H1 (cell line): Measurements from ENCODE around the gene CD200R1L. TPM values are rescaled to one million over a fixed set of nuclear protein-coding genes. Genes with fewer than 3 reads are reported as not detected.

Experiments
- CTCF ChIA-PET: fragments of 300-600 bp; sonication (Branson Sonifier 250); formaldehyde crosslinking; loops from one replicate; lab custom pipeline; 2021; ENCODE audit not compliant: partially characterized antibody; lab: Charles Lee
- POLR2A ChIA-PET: fragments of 300-600 bp; sonication (Branson Sonifier 250); formaldehyde crosslinking; loops from one replicate; lab custom pipeline; 2021; ENCODE audit warnings: inconsistent platforms; ENCODE audit not compliant: partially characterized antibody; lab: Charles Lee
- DNase-seq, 2 experiments: peaks; one replicate each; pipeline versions ENCODE4 v3.0.0 to v3.0.0-alpha.2; 2010 to 2022; ENCODE audit warnings: low spot score in 2 of 2, low read depth in 1 of 2, mixed read lengths in 1 of 2
- FAIRE-seq: peaks from 2 replicates; lab custom pipeline; 2011; peaks lifted over from hg19 to GRCh38; lab: Jason Lieb, UNC
- H2AFZ ChIP-seq: 2 replicates; pipeline ENCODE4 v1.8.1; 2012; ENCODE audit warnings: low read length, inconsistent platforms
- H2AK5ac ChIP-seq: 2 replicates; pipeline ENCODE4 v1.6.1; 2013; ENCODE audit warnings: low read depth, low read length
- H2BK120ac ChIP-seq: replicated peaks from 2 replicates; pipeline ENCODE3; 2013; ENCODE audit warnings: low read depth, low read length, inconsistent platforms
- H2BK12ac ChIP-seq: 2 replicates; pipeline ENCODE4 v1.6.1; 2013; ENCODE audit warnings: low read depth, low read length
- H2BK15ac ChIP-seq: 2 replicates; pipeline ENCODE4 v1.6.1; 2013; ENCODE audit warnings: low read length
- H2BK20ac ChIP-seq: 2 replicates; pipeline ENCODE4 v1.6.1; 2013; ENCODE audit warnings: low read length
- H2BK5ac ChIP-seq: 2 replicates; pipeline ENCODE4 v1.6.1; 2013; ENCODE audit warnings: low read depth, low read length
- H3K14ac ChIP-seq: 2 replicates; pipeline ENCODE4 v1.6.1; 2013; ENCODE audit warnings: inconsistent platforms; ENCODE audit not compliant: insufficient read length
- H3K18ac ChIP-seq: 2 replicates; pipeline ENCODE4 v1.6.1; 2013; ENCODE audit warnings: low read length; ENCODE audit errors: extremely low read depth
- H3K23ac ChIP-seq: 2 replicates; pipeline ENCODE4 v1.6.1; 2013; ENCODE audit warnings: inconsistent platforms; ENCODE audit not compliant: insufficient read length
- H3K23me2 ChIP-seq: 2 replicates; pipeline ENCODE4 v1.6.1; 2013; ENCODE audit warnings: low read depth, low read length
- H3K27ac ChIP-seq: 2 replicates; pipeline ENCODE4 v1.6.1; 2011; ENCODE audit warnings: low read depth, low read length, inconsistent platforms
- H3K27me3 ChIP-seq, 4 experiments: replicated peaks in 1 of 4; 1 replicate in 1 of 4; 2 replicates in 3 of 4; pipeline versions ENCODE4 v1.6.1 to v1.8.1; 2011 to 2013; ENCODE audit warnings: low read length in 3 of 4, mild to moderate bottlenecking in 3 of 4, inconsistent platforms in 2 of 4, mixed read lengths in 2 of 4, moderate library complexity in 1 of 4; ENCODE audit not compliant: control insufficient read depth in 3 of 4, insufficient read depth in 3 of 4; ENCODE audit errors: extremely low read depth in 1 of 4
- H3K36me3 ChIP-seq, 4 experiments: 2 replicates each; pipeline versions ENCODE4 v1.6.1 to v1.8.1; 2011 to 2013; ENCODE audit warnings: mild to moderate bottlenecking in 4 of 4, low read length in 3 of 4, moderate library complexity in 2 of 4, control low read depth in 1 of 4, inconsistent platforms in 1 of 4; ENCODE audit not compliant: insufficient read depth in 4 of 4, control insufficient read depth in 2 of 4
- H3K4ac ChIP-seq: replicated peaks from 2 replicates; pipeline ENCODE3; 2013; ENCODE audit warnings: low read length, low read depth, mixed read lengths, inconsistent platforms; ENCODE audit not compliant: insufficient read length
- H3K4me1 ChIP-seq, 4 experiments: replicated peaks in 1 of 4; 1 replicate in 1 of 4; 2 replicates in 3 of 4; pipeline versions ENCODE4 v1.6.1 to v1.8.1; 2011 to 2013; ENCODE audit warnings: low read length in 3 of 4, inconsistent platforms in 2 of 4, mixed read lengths in 1 of 4; ENCODE audit not compliant: insufficient read depth in 4 of 4, control insufficient read depth in 3 of 4
- H3K4me2 ChIP-seq, 2 experiments: 2 replicates each; pipeline versions ENCODE4 v1.6.1 to v1.8.1; 2011 to 2013; ENCODE audit warnings: low read depth in 2 of 2, low read length in 2 of 2, control low read depth in 1 of 2, inconsistent platforms in 1 of 2, mild to moderate bottlenecking in 1 of 2; ENCODE audit not compliant: insufficient read depth in 1 of 2
- H3K4me3 ChIP-seq, 4 experiments: fragments of 200-600, 300-600 bp in 1 of 4; sonication (generic), shearing (Covaris generic), sonication (Bioruptor Twin) in 1 of 4; 2 replicates each; pipeline versions ENCODE4 v1.5.1 to v1.8.1; 2011 to 2016; ENCODE audit warnings: low read length in 4 of 4, low read depth in 3 of 4, control low read depth in 2 of 4, inconsistent platforms in 2 of 4, mild to moderate bottlenecking in 2 of 4, mixed read lengths in 1 of 4, moderate library complexity in 1 of 4; ENCODE audit not compliant: insufficient read depth in 2 of 4; ENCODE audit errors: extremely low read depth in 1 of 4
- H3K56ac ChIP-seq: replicated peaks from 2 replicates; pipeline ENCODE3; 2013; ENCODE audit warnings: low read depth, mild to moderate bottlenecking, mixed read lengths, low read length, inconsistent platforms; ENCODE audit not compliant: insufficient read length
- H3K79me1 ChIP-seq: 2 replicates; pipeline ENCODE4 v1.6.1; 2013; ENCODE audit warnings: low read depth, low read length, control low read depth
- H3K79me2 ChIP-seq, 2 experiments: 2 replicates each; pipeline versions ENCODE4 v1.6.1 to v1.8.1; 2012 to 2013; ENCODE audit warnings: low read length in 2 of 2, mild to moderate bottlenecking in 2 of 2, inconsistent platforms in 1 of 2; ENCODE audit not compliant: insufficient read depth in 2 of 2, control insufficient read depth in 1 of 2
- H3K9ac ChIP-seq, 4 experiments: replicated peaks in 1 of 4; 1 replicate in 1 of 4; 2 replicates in 3 of 4; pipeline versions ENCODE4 v1.6.1 to v1.8.1; 2011 to 2013; ENCODE audit warnings: low read depth in 3 of 4, low read length in 3 of 4, control low read depth in 2 of 4, mild to moderate bottlenecking in 2 of 4, moderate library complexity in 2 of 4, inconsistent platforms in 1 of 4; ENCODE audit errors: extremely low read depth in 1 of 4
- H3K9me3 ChIP-seq, 2 experiments: 2 replicates each; pipeline versions ENCODE4 v1.6.1 to v1.8.1; 2012 to 2013; ENCODE audit warnings: mild to moderate bottlenecking in 2 of 2, moderate library complexity in 2 of 2, control low read depth in 1 of 2, inconsistent platforms in 1 of 2, low read depth in 1 of 2, low read length in 1 of 2, mixed read lengths in 1 of 2; ENCODE audit not compliant: insufficient read depth in 2 of 2
- H4K20me1 ChIP-seq, 2 experiments: replicated peaks in 1 of 2; 2 replicates each; pipeline versions ENCODE3 to v1.8.1; 2011 to 2013; ENCODE audit warnings: inconsistent platforms in 2 of 2, low read length in 2 of 2, mild to moderate bottlenecking in 1 of 2; ENCODE audit not compliant: insufficient read depth in 2 of 2, control insufficient read depth in 1 of 2
- H4K5ac ChIP-seq: 2 replicates; pipeline ENCODE4 v1.6.1; 2013; ENCODE audit warnings: low read length, low read depth, mixed read lengths, inconsistent platforms; ENCODE audit not compliant: insufficient read length
- H4K8ac ChIP-seq: 2 replicates; pipeline ENCODE4 v1.8.0; 2013; ENCODE audit warnings: mild to moderate bottlenecking, moderate library complexity, low read length, inconsistent platforms; ENCODE audit not compliant: insufficient read depth; ENCODE audit errors: extremely low read depth
- H4K91ac ChIP-seq: replicated peaks from 2 replicates; pipeline ENCODE3; 2013; ENCODE audit warnings: low read length, mixed read lengths, inconsistent platforms; ENCODE audit not compliant: insufficient read length
- CBX5 ChIP-seq: fragments of 300-800, 300-1000 bp; sonication (generic); IDR thresholded peaks from 2 replicates; pipeline ENCODE4 v1.7.1; 2016; ENCODE audit warnings: antibody characterized with exemption, low read length, low read depth
- JUN ChIP-seq: IDR thresholded peaks from 2 replicates; pipeline ENCODE4 v1.6.1; 2011; ENCODE audit warnings: low read depth, mild to moderate bottlenecking, improper control_type of control experiment, low read length
- PHF8 ChIP-seq: fragments of 200-600 bp; sonication (generic); conservative IDR thresholded peaks from 2 replicates; pipeline ENCODE4 v1.7.1; 2012; ENCODE audit warnings: low read depth, mild to moderate bottlenecking, inconsistent platforms, low read length, moderate library complexity
- POLR2AphosphoS5 ChIP-seq: IDR thresholded peaks from 2 replicates; pipeline ENCODE4 v1.6.1; 2011; ENCODE audit warnings: low read depth, low read length
- POU5F1 ChIP-seq: IDR thresholded peaks from 2 replicates; pipeline ENCODE4 v1.6.1; 2011; ENCODE audit warnings: low read depth, mild to moderate bottlenecking, low read length, moderate library complexity
- RNF2 ChIP-seq: fragments of 200-900, 300-1000 bp; sonication (generic); IDR thresholded peaks from 2 replicates; pipeline ENCODE4 v1.7.1; 2016; ENCODE audit warnings: borderline replicate concordance, low read depth, mild to moderate bottlenecking, antibody characterized with exemption, low read length; ENCODE audit not compliant: poor library complexity, severe bottlenecking; ENCODE audit errors: missing control alignments
- SUZ12 ChIP-seq: fragments of 200-600 bp; sonication (generic); IDR thresholded peaks from 2 replicates; pipeline ENCODE4 v1.6.1; 2012; ENCODE audit warnings: mild to moderate bottlenecking, inconsistent platforms, low read length, moderate library complexity, mixed read lengths
- TAF1 ChIP-seq: IDR thresholded peaks from 2 replicates; pipeline ENCODE4 v1.6.1; 2011; ENCODE audit warnings: mild to moderate bottlenecking, low read depth, low read length
- WGBS, 2 experiments: shearing (Covaris generic) in 1 of 2; methylation state at CpG; one replicate each; pipeline versions ENCODE4 v1.1.6 to v1.1.7; 2013 to 2015; ENCODE audit warnings: low lambda C conversion rate in 2 of 2, mixed read lengths in 2 of 2, inconsistent platforms in 1 of 2, low coverage in 1 of 2, missing lambda C conversion rate in 1 of 2; ENCODE audit not compliant: insufficient replicate concordance in 2 of 2, insufficient coverage in 1 of 2, insufficient read length in 1 of 2; ENCODE audit errors: extremely low coverage in 1 of 2, missing lambda C conversion rate in 1 of 2; 5-methylcytosine and 5-hydroxymethylcytosine counted together
- long read RNA-seq, 2 experiments: library from RNA in 1 of 2; library from capped mRNA in 1 of 2; stranded (forward); transcript quantifications; one replicate each; pipeline ENCODE4 v2.0.0, GENCODE V29; 2021; ENCODE audit warnings: inconsistent platforms in 1 of 2
- polyA minus RNA-seq, 3 experiments: library from RNA; depleted of rRNA, polyadenylated mRNA; stranded (reverse); fragments of >200 nt; gene quantifications; 1 replicate in 2 of 3; 2 replicates in 1 of 3; pipeline ENCODE4 v1.2.3, GENCODE V29; 2011
- polyA plus RNA-seq, 7 experiments: library from polyadenylated mRNA; depleted of rRNA in 3 of 7; stranded (reverse) in 5 of 7; unstranded in 2 of 7; fragments of >200 nt in 5 of 7; fragments of 200-250 nt in 2 of 7; gene quantifications; 1 replicate in 5 of 7; 2 replicates in 1 of 7; 4 replicates in 1 of 7; pipeline versions ENCODE4 v1.2.1 to v1.2.3, GENCODE V29; 2011 to 2013; ENCODE audit warnings: missing spikeins in 2 of 7, mixed read lengths in 2 of 7
- total RNA-seq: library from RNA; stranded (reverse); fragmentation: NEBNext Ultra II Directional; extraction: Animal tissue kit (Norgen Biotek cat#: 25700); gene quantifications from 2 replicates; pipeline ENCODE4 v1.2.1, GENCODE V29; 2021

Gene CD200R1L, protein sequence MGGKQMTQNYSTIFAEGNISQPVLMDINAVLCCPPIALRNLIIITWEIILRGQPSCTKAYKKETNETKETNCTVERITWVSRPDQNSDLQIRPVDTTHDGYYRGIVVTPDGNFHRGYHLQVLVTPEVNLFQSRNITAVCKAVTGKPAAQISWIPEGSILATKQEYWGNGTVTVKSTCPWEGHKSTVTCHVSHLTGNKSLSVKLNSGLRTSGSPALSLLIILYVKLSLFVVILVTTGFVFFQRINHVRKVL
- total RNA-seq (not detected in 2 replicates), polyA plus RNA-seq (2011; rRNA removed) (not detected in 2 replicates), polyA minus RNA-seq (2011; rRNA and poly(A)+ RNA removed) (not detected in 2 replicates)
- not detected for polyA plus RNA-seq (2011; cell fraction: cytosol; rRNA removed)
- not detected for polyA plus RNA-seq (2011; cell fraction: nucleus; rRNA removed)
- not detected in 4 replicates for polyA plus RNA-seq (2012, experiment 1 of 2)
- not detected for polyA plus RNA-seq (2012, experiment 2 of 2)
- not detected for polyA plus RNA-seq (2013, experiment 1 of 2)
- polyA plus RNA-seq (2013, experiment 2 of 2), result not detected
- not detected for polyA minus RNA-seq (2011; cell fraction: cytosol; rRNA and poly(A)+ RNA removed)
- polyA minus RNA-seq (2011; cell fraction: nucleus; rRNA and poly(A)+ RNA removed), result not detected
- long read RNA-seq, experiment 1, result 0 reads
- long read RNA-seq, experiment 2, result 0 reads

DNA sequence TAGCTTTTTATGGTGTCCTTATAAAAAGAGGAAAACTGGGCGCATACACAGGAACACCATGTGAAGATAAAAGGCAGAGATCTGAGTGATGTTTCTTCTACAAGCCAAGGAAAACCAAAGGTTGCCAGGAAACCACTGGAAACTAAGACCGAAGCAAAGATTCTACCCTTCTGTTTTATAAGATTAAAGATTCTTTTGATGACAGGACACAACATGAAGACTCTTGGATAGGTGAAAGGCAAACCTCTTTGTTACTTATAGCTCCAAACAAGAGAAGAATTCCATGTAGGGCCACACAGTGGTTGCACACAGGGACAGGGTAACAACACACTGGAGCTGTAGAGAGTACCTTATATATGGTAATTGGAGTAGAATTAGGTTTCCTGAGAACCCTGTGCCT is at the start of gene CD200R1L:
Gene CD200R1L (minus strand): TSS at position 101 of the 400 bp plus-strand sequence. CDS start 17,497 bp downstream, outside the sequence.
- Histone ChIP-seq H4K5ac (no peak within 1 kb of the TSS), H2BK5ac (no peak within 1 kb of the TSS), H3K79me1 (no peaks in the 10 kb centered on the region), H3K14ac (no peak within 1 kb of the TSS), H3K4me3 (no peak within 1 kb of the TSS), H3K56ac (no peak within 1 kb of the TSS), H3K36me3 (no peaks in the 10 kb centered on the region), H3K9me3 (0 out of 4 replicates have a peak, but pooled peaks cover 2 to 3% of the 10 kb centered on the region in 2 experiments), H4K20me1 (no peaks in the 10 kb centered on the region), H3K9ac (no peak within 1 kb of the TSS), H2BK120ac (no peak within 1 kb of the TSS), H3K18ac (no peak within 1 kb of the TSS), H3K23ac (no peak within 1 kb of the TSS), H4K8ac (no peak within 1 kb of the TSS), H3K4me1 (no peaks in the 10 kb centered on the region), H2BK20ac (no peak within 1 kb of the TSS), H2BK15ac (no peak within 1 kb of the TSS), H3K4me2 (no peak within 1 kb of the TSS), H3K23me2 (no peaks in the 10 kb centered on the region), H3K4ac (no peak within 1 kb of the TSS), H3K27ac (no peak within 1 kb of the TSS), H4K91ac (no peak within 1 kb of the TSS), H2BK12ac (no peak within 1 kb of the TSS), H2AFZ (no peak within 1 kb of the TSS), H3K27me3 (no peaks in the 10 kb centered on the region), H3K79me2 (no peaks in the 10 kb centered on the region), H2AK5ac (no peak within 1 kb of the TSS)
- FAIRE-seq, result no peak
- DNase-seq, result no peak
- 78% methylated on average over 2 of the region's 2 CpGs; no CpG with 5 or more reads in 1 of the 2 experiments for WGBS, 2 experiments
- ChIA-PET CTCF (interaction anchor here (0.5 to 1.2 kb wide), 2 partner anchors 12 to 192 kb away, joined by 3 to 4 read pairs; no protein-coding TSS in a partner anchor), POLR2A (no interaction called here)
- TF ChIP-seq RNF2, result no peak
- no peak for TF ChIP-seq PHF8
- no peak for TF ChIP-seq SUZ12
- no peak for TF ChIP-seq TAF1
- no peak for TF ChIP-seq CBX5
- no peak for TF ChIP-seq POLR2AphosphoS5
- TF ChIP-seq POU5F1, result no peak
- no peak for TF ChIP-seq JUN
